DOHH2 (cell line): ENCODE results near the gene TMEM114.
"Not testable (repeated sequence)": the region's sequence is repeated elsewhere in the genome, so short reads cannot be mapped to it uniquely, and the experiment has no call there.

Source experiments
- H3F3A ChIP-seq: fragments of 200-600 bp; sonication (generic), shearing (Covaris generic); 2 replicates; pipeline ENCODE4 v1.6.0; 2016; ENCODE audit warnings: antibody characterized with exemption, mild to moderate bottlenecking; ENCODE audit not compliant: control insufficient read depth, insufficient read depth
- H3K27ac ChIP-seq: fragments of 200-600 bp; sonication (generic); 2 replicates; pipeline ENCODE4 v1.5.1; 2014; ENCODE audit warnings: low read depth, mild to moderate bottlenecking, low read length, moderate library complexity
- H3K27me3 ChIP-seq: fragments of 200-600 bp; sonication (generic); 2 replicates; pipeline ENCODE4 v1.6.1; 2014; ENCODE audit warnings: mild to moderate bottlenecking, low read length, mixed read lengths; ENCODE audit not compliant: control insufficient read depth
- H3K36me3 ChIP-seq: fragments of 200-600 bp; sonication (generic); 2 replicates; pipeline ENCODE4 v1.6.1; 2014; ENCODE audit warnings: mild to moderate bottlenecking, low read length, moderate library complexity, mixed read lengths; ENCODE audit not compliant: control insufficient read depth
- H3K4me1 ChIP-seq: fragments of 200-600 bp; sonication (generic); 2 replicates; pipeline ENCODE4 v1.6.1; 2014; ENCODE audit warnings: mild to moderate bottlenecking, low read length, mixed read lengths; ENCODE audit not compliant: control insufficient read depth
- H3K4me2 ChIP-seq: fragments of 200-600 bp; sonication (generic); 2 replicates; pipeline ENCODE4 v1.6.0; 2014; ENCODE audit warnings: mild to moderate bottlenecking, low read length, moderate library complexity
- H3K4me3 ChIP-seq: fragments of 200-600 bp; sonication (generic); 2 replicates; pipeline ENCODE4 v1.5.1; 2014; ENCODE audit warnings: mild to moderate bottlenecking, low read length, mixed read lengths
- H3K79me2 ChIP-seq: fragments of 200-600 bp; sonication (generic); 2 replicates; pipeline ENCODE4 v1.6.1; 2014; ENCODE audit warnings: mild to moderate bottlenecking, low read length, mixed read lengths; ENCODE audit not compliant: control insufficient read depth
- H3K9me2 ChIP-seq: fragments of 200-600 bp; sonication (generic); replicated peaks from 2 replicates; pipeline ENCODE4 v1.6.1; 2014; ENCODE audit warnings: mild to moderate bottlenecking, low read length, mixed read lengths; ENCODE audit not compliant: control insufficient read depth
- H3K9me3 ChIP-seq: fragments of 200-600 bp; sonication (generic); 2 replicates; pipeline ENCODE4 v1.6.1; 2014; ENCODE audit warnings: antibody characterized with exemption, low read length, mixed read lengths; ENCODE audit not compliant: control insufficient read depth, insufficient read depth
- H4K20me1 ChIP-seq: fragments of 200-600 bp; sonication (generic); 2 replicates; pipeline ENCODE4 v1.6.0; 2014; ENCODE audit warnings: low read depth, mild to moderate bottlenecking, antibody characterized with exemption, low read length, moderate library complexity; ENCODE audit not compliant: control insufficient read depth, insufficient read depth
- CTCF ChIP-seq: fragments of 200-600 bp; sonication (generic); IDR thresholded peaks from one replicate; pipeline ENCODE4 v1.5.1; 2014; ENCODE audit warnings: antibody characterized with exemption, mild to moderate bottlenecking, low read depth, low read length; ENCODE audit not compliant: poor library complexity, severe bottlenecking
- EZH2phosphoT487 ChIP-seq: fragments of 200-600 bp; sonication (generic); IDR thresholded peaks from 2 replicates; pipeline ENCODE4 v1.6.1; 2017; ENCODE audit warnings: borderline replicate concordance, mild to moderate bottlenecking, antibody characterized with exemption, low read length, moderate library complexity, mixed read lengths

TMEM114 gene

GRCh38 chr16:8572063-8572918 lies 18.0 kb downstream of the TMEM114 start:
- Histone ChIP-seq H3F3A (no peaks in the 10 kb centered on the region), H3K36me3 (no peaks in the 10 kb centered on the region), H3K4me1 (no peaks in the 10 kb centered on the region), H3K27me3 (peaks cover 3% of the 10 kb centered on the region; the same call in 1 of the 2 replicates), H3K79me2 (no peaks in the 10 kb centered on the region), H3K4me2 (no peak overlapping the region), H3K9me3 (no peaks in the 10 kb centered on the region), H4K20me1 (no peaks in the 10 kb centered on the region), H3K9me2 (no peaks in the 10 kb centered on the region), H3K27ac (no peak overlapping the region), H3K4me3 (no peak overlapping the region)
- no peak for TF ChIP-seq EZH2phosphoT487
- no peak for TF ChIP-seq CTCF

- Histone ChIP-seq H3K27me3 (peaks cover 1% of the 10 kb centered on the region; the same call in 1 of the 2 replicates), H3F3A (no peaks in the 10 kb centered on the region), H3K27ac (no peak overlapping the region)
Observed at GRCh38 chr16:8571061-8571596, 19.2 kb downstream of the TMEM114 start.

GRCh38 chr16:8570393-8570792 lies 19.9 kb downstream of the TMEM114 start:
- H3K4me2 ChIP-seq, H3K9me3 ChIP-seq, H4K20me1 ChIP-seq, H3F3A ChIP-seq, H3K4me3 ChIP-seq, H3K4me1 ChIP-seq, H3K27me3 ChIP-seq, H3K36me3 ChIP-seq, H3K79me2 ChIP-seq, H3K27ac ChIP-seq, H3K9me2 ChIP-seq: not testable (repeated sequence)

More at GRCh38 chr16:8571061-8571596, 19.2 kb downstream of the TMEM114 start:
- no peak overlapping the region for H3K4me3 ChIP-seq
- no peaks in the 10 kb centered on the region for H3K4me1 ChIP-seq
- no peaks in the 10 kb centered on the region for H4K20me1 ChIP-seq
- no peaks in the 10 kb centered on the region for H3K9me2 ChIP-seq
- no peaks in the 10 kb centered on the region for H3K36me3 ChIP-seq
- H3K9me3 ChIP-seq = no peaks in the 10 kb centered on the region
- TF ChIP-seq CTCF (no peak), EZH2phosphoT487 (no peak)
- no peak overlapping the region for H3K4me2 ChIP-seq
- no peaks in the 10 kb centered on the region for H3K79me2 ChIP-seq
